Measurements from ENCODE around the gene HOXA11.

Gene HOXA11

GRCh38 chr7:27151341-27151930 lies 33.6 kb downstream of the HOXA11 start:
- H3K4me3 ChIP-seq (ENCODE audit: low read depth, low read length) = peak overlapping the region; percentile 68
- TF ChIP-seq, protein P1, sequence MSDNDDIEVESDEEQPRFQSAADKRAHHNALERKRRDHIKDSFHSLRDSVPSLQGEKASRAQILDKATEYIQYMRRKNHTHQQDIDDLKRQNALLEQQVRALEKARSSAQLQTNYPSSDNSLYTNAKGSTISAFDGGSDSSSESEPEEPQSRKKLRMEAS (IDR thresholded peaks at IDR 0.05; ENCODE audit: low read depth, low read length) = no peak
- TF ChIP-seq POLR2A (IDR thresholded peaks at IDR 0.05; ENCODE audit: extremely low read depth, insufficient read length) = no peak
- TF ChIP-seq, protein P2, sequence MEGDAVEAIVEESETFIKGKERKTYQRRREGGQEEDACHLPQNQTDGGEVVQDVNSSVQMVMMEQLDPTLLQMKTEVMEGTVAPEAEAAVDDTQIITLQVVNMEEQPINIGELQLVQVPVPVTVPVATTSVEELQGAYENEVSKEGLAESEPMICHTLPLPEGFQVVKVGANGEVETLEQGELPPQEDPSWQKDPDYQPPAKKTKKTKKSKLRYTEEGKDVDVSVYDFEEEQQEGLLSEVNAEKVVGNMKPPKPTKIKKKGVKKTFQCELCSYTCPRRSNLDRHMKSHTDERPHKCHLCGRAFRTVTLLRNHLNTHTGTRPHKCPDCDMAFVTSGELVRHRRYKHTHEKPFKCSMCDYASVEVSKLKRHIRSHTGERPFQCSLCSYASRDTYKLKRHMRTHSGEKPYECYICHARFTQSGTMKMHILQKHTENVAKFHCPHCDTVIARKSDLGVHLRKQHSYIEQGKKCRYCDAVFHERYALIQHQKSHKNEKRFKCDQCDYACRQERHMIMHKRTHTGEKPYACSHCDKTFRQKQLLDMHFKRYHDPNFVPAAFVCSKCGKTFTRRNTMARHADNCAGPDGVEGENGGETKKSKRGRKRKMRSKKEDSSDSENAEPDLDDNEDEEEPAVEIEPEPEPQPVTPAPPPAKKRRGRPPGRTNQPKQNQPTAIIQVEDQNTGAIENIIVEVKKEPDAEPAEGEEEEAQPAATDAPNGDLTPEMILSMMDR (IDR thresholded peaks at IDR 0.05; ENCODE audit: low read depth, low read length) = peak; percentile 19
- DNase-seq (ENCODE audit: low read depth) = no peak

GRCh38 chr7:27150568-27151340 lies 34.3 kb downstream of the HOXA11 start:
- peak; percentile 90 for DNase-seq (ENCODE audit: low read depth)
- peak overlapping the region; percentile 68 for H3K4me3 ChIP-seq (ENCODE audit: low read depth, low read length)

GRCh38 chr7:27149842-27150567 lies 35.0 kb downstream of the HOXA11 start:
- no peak overlapping the region for H3K4me3 ChIP-seq (ENCODE audit: low read depth, low read length)
- TF ChIP-seq, protein P2 (IDR thresholded peaks at IDR 0.05; ENCODE audit: low read depth, low read length) = no peak
- TF ChIP-seq, protein P1 (IDR thresholded peaks at IDR 0.05; ENCODE audit: low read depth, low read length) = no peak
- TF ChIP-seq MYC (IDR thresholded peaks at IDR 0.05; ENCODE audit: low read depth, low read length) (no peak), POLR2A (IDR thresholded peaks at IDR 0.05; ENCODE audit: extremely low read depth, insufficient read length) (no peak)

More at GRCh38 chr7:27150568-27151340, 34.3 kb downstream of the HOXA11 start:
- TF ChIP-seq MYC (IDR thresholded peaks at IDR 0.05; ENCODE audit: low read depth, low read length) (peak; percentile 50; the same call in 1 of the 2 replicates), POLR2A (IDR thresholded peaks at IDR 0.05; ENCODE audit: extremely low read depth, insufficient read length) (peak; percentile 29)
- TF ChIP-seq, protein P2 (IDR thresholded peaks at IDR 0.05; ENCODE audit: low read depth, low read length) = peak; percentile 93
- TF ChIP-seq, protein P1 (IDR thresholded peaks at IDR 0.05; ENCODE audit: low read depth, low read length) = peak; percentile 33

DNA sequence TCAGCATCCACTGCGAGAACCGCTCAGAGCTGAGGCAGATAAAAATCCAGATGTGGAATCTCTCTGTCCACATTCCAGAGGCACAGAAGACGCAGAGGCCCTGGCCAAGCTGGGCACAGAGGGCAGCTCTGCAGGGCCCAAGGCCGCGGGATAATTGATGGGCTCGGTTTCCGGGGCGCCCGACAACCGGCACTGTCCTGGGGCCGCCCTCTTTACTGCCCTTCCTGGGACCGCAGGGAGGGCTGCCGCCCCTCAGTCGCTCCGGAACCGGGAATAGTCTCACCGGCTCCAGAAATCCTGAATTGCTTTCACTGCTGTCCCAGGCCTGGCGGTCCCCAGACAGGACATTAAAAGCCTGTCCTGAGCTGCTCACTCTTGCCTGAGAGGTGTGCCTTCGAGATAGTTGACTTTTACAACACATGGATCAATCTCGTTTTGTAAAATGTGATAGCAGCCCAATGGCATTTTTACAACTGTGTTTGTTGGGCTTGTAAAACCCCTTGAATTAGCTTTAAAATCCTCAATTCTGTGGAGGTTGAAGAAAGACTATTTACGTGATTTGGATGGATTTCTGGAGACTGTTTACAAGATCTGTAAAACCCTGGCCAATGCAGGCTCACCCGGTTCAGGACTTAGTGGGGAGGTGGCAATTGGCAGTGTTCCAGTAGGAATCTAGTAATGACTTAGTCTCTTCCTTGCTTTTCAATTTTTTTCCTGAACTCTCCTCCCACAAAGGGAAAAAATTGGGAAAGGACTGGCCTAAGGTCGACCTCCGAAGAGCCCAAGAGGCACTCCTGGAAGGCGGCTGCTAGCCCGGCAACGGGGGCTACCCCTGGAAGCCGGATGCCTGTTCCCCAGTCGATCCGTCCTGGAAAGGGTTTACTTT lies 36.0 kb downstream of the HOXA11 start:
- TF ChIP-seq, protein P1 (IDR thresholded peaks at IDR 0.05; ENCODE audit: low read depth, low read length) = no peak
- TF ChIP-seq, protein P2 (IDR thresholded peaks at IDR 0.05; ENCODE audit: low read depth, low read length) = no peak
- no peak for TF ChIP-seq POLR2A (IDR thresholded peaks at IDR 0.05; ENCODE audit: extremely low read depth, insufficient read length)
- H3K4me3 ChIP-seq (ENCODE audit: low read depth, low read length) = no peak overlapping the region
- DNase-seq (ENCODE audit: low read depth) = no peak

More at GRCh38 chr7:27149842-27150567, 35.0 kb downstream of the HOXA11 start:
- no peak for DNase-seq (ENCODE audit: low read depth)
